Bronchial epithelial cell (primary cell): ENCODE measurements around the gene CADPS2. TPM values are rescaled to one million over a fixed set of nuclear protein-coding genes. Genes with fewer than 3 reads are reported as not detected.

ENCODE experiments used
- DNase-seq: peaks from one replicate; pipeline ENCODE4 v3.0.0-alpha.2; 2010; ENCODE audit warnings: low read depth
- FAIRE-seq: peaks from 2 replicates; lab custom pipeline; 2011; peaks lifted over from hg19 to GRCh38; lab: Jason Lieb, UNC
- H3K27me3 ChIP-seq: 2 replicates; pipeline ENCODE4 v1.5.1; 2011; ENCODE audit warnings: low read length; ENCODE audit not compliant: control insufficient read depth, insufficient read depth
- H3K36me3 ChIP-seq: 2 replicates; pipeline ENCODE4 v1.5.1; 2011; ENCODE audit warnings: low read length; ENCODE audit not compliant: control insufficient read depth, insufficient read depth
- H3K4me3 ChIP-seq: 2 replicates; pipeline ENCODE4 v1.5.1; 2011; ENCODE audit warnings: mild to moderate bottlenecking, low read depth, low read length, control low read depth
- CTCF ChIP-seq: IDR thresholded peaks from 2 replicates; pipeline ENCODE4 v1.5.1; 2011; ENCODE audit warnings: mild to moderate bottlenecking, moderate library complexity, low read length, control low read depth, inconsistent platforms; ENCODE audit not compliant: insufficient read depth, severe bottlenecking
- total RNA-seq: library from RNA; depleted of rRNA; stranded (reverse); fragments of >200 nt; gene quantifications from 2 replicates; pipeline ENCODE4 v1.2.1, GENCODE V29; 2014

CADPS2 gene
- total RNA-seq, 1 donor from 2014 or later = 4.2 TPM

DNA sequence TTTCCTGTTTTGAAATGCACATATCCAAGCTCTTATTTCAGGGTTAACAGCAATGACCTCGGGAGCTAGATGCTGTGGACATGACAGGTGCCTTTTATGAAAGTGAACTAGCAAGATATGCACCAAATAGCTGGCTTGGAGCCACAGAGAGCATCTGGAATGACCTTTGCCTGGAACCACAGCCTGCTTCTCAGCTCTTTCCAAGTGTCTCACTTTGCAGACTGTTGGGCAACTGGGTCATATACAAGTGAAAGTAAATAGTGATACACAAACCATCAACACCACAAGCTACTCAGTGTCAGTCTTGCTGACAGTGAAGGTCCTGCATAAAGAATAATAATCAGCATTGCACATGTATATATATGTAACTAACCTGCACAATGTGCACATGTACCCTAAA lies 370.9 kb downstream of the CADPS2 start:
- no peaks in the 10 kb centered on the region for H3K27me3 ChIP-seq
- no peak for DNase-seq
- no peaks in the 10 kb centered on the region for H3K36me3 ChIP-seq
- H3K4me3 ChIP-seq = no peak overlapping the region
- no peak for TF ChIP-seq CTCF
- FAIRE-seq = no peak

GRCh38 chr7:122511268-122511667 lies 375.0 kb downstream of the CADPS2 start:
- H3K36me3 ChIP-seq = no peaks in the 10 kb centered on the region
- no peak for TF ChIP-seq CTCF
- H3K4me3 ChIP-seq = no peak overlapping the region
- no peaks in the 10 kb centered on the region for H3K27me3 ChIP-seq
- FAIRE-seq (no peak), DNase-seq (no peak)

GRCh38 chr7:122507591-122507990 lies 378.7 kb downstream of the CADPS2 start:
- no peaks in the 10 kb centered on the region for H3K36me3 ChIP-seq
- DNase-seq (no peak), FAIRE-seq (no peak)
- no peaks in the 10 kb centered on the region for H3K27me3 ChIP-seq
- no peak overlapping the region for H3K4me3 ChIP-seq
- no peak for TF ChIP-seq CTCF

DNA sequence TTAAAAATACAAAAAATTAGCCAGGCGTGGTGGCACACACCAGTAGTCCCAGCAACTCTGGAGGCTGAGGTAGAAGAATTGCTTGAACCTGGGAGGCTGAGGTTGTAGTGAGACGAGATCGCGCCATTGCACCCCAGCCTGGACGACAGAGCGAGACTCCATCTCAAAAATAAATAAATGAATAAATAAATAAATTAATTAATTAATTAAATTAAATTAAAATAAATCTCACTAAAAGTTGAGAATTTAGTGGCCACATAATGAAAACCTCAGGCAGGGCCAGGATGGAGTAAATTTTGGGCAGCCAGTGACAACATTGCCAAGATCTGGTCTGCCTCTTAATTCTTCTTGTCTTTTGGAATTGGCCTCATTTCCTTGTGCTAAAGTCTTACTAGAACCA lies 394.3 kb downstream of the CADPS2 start:
- TF ChIP-seq CTCF = no peak
- H3K4me3 ChIP-seq = no peak overlapping the region
- FAIRE-seq (no peak), DNase-seq (no peak)
- H3K36me3 ChIP-seq = no peaks in the 10 kb centered on the region
- H3K27me3 ChIP-seq = no peaks in the 10 kb centered on the region

DNA sequence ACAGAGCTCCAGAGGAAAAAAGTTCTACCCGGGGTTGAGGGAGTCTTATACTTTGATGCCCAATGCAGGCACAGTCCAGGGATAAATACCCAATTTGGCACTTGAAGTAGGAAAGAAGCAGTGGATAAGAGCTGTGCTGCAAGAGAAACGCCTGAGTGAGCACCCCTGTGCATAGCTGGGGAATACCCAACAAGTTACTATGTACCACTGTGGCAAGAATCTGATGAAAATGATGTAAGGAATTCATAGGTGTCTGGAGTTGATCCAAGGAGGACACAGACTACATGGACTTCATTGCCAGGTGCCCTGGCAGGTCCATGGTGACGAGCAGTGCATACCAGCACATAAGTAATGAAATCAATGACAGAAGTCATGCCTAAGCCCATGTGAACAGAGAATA lies 398.0 kb downstream of the CADPS2 start:
- DNase-seq = no peak
- peak; percentile 32 for FAIRE-seq
- H3K27me3 ChIP-seq = no peaks in the 10 kb centered on the region
- no peak for TF ChIP-seq CTCF
- no peak overlapping the region for H3K4me3 ChIP-seq
- H3K36me3 ChIP-seq = no peaks in the 10 kb centered on the region

- Histone ChIP-seq H3K4me3 (no peak overlapping the region), H3K27me3 (no peaks in the 10 kb centered on the region), H3K36me3 (no peaks in the 10 kb centered on the region)
- DNase-seq (no peak), FAIRE-seq (no peak)
- no peak for TF ChIP-seq CTCF
These were observed 399.1 kb downstream of the CADPS2 start for GRCh38 chr7:122487131-122487530.
